GM18511 (cell line): ENCODE data around the gene JAKMIP1.
"Not testable (repeated sequence)": the region's sequence is repeated elsewhere in the genome, so short reads cannot be mapped to it uniquely, and the experiment has no call there.

Experiments used
- ATAC-seq: cut with Tn5 transposase; IDR thresholded peaks from one replicate; pipeline ENCODE4 v1.9.1; 2021; ENCODE audit warnings: mild to moderate bottlenecking, moderate library complexity; ENCODE audit not compliant: unreplicated experiment

The JAKMIP1 gene

GRCh38 chr4:6229671-6230501 is 29.5 kb upstream of the JAKMIP1 start:
- ATAC-seq, result no peak

- no peak for ATAC-seq
Observed at GRCh38 chr4:6229095-6229494, 28.7 kb upstream of the JAKMIP1 start.

- ATAC-seq, result no peak
Observed at GRCh38 chr4:6228158-6229067, 28.1 kb upstream of the JAKMIP1 start.

- no peak for ATAC-seq
Observed at GRCh38 chr4:6227412-6228157, 27.2 kb upstream of the JAKMIP1 start.

GRCh38 chr4:6226506-6226905 is 26.2 kb upstream of the JAKMIP1 start:
- ATAC-seq, result no peak

GRCh38 chr4:6225469-6225868 is 25.1 kb upstream of the JAKMIP1 start:
- no peak for ATAC-seq

- no peak for ATAC-seq
Observed at GRCh38 chr4:6224735-6225134, 24.4 kb upstream of the JAKMIP1 start.

- no peak for ATAC-seq
Observed at GRCh38 chr4:6222761-6223292, 22.5 kb upstream of the JAKMIP1 start.

- no peak for ATAC-seq
Observed at GRCh38 chr4:6221851-6222760, 21.8 kb upstream of the JAKMIP1 start.

GRCh38 chr4:6221301-6221850 is 21.0 kb upstream of the JAKMIP1 start:
- ATAC-seq, result no peak

GRCh38 chr4:6217716-6218381 is 17.5 kb upstream of the JAKMIP1 start:
- peak; percentile 83 for ATAC-seq

GRCh38 chr4:6216588-6216987 is 16.2 kb upstream of the JAKMIP1 start:
- no peak for ATAC-seq

GRCh38 chr4:6209921-6210320 is 9.6 kb upstream of the JAKMIP1 start:
- ATAC-seq, result no peak

GRCh38 chr4:6209291-6209690 is 8.9 kb upstream of the JAKMIP1 start:
- ATAC-seq, result not testable (repeated sequence)

- ATAC-seq, result no peak
Observed at GRCh38 chr4:6208416-6208815, 8.1 kb upstream of the JAKMIP1 start.

GRCh38 chr4:6207602-6208001 is 7.3 kb upstream of the JAKMIP1 start:
- ATAC-seq, result no peak

- ATAC-seq, result no peak
Observed at GRCh38 chr4:6206771-6207290, 6.5 kb upstream of the JAKMIP1 start.

GRCh38 chr4:6205973-6206372 is 5.6 kb upstream of the JAKMIP1 start:
- no peak for ATAC-seq

- ATAC-seq, result no peak
Observed at GRCh38 chr4:6205567-6205931, 5.2 kb upstream of the JAKMIP1 start.
